ENCODE data around the gene WDR18.

WDR18 gene

GRCh38 chr19:958967-959855 lies 24.9 kb upstream of the WDR18 start:
- intact Hi-C loops (cut with DNase I; ENCODE audit: low total_unique reads), result no loop called here

DNA sequence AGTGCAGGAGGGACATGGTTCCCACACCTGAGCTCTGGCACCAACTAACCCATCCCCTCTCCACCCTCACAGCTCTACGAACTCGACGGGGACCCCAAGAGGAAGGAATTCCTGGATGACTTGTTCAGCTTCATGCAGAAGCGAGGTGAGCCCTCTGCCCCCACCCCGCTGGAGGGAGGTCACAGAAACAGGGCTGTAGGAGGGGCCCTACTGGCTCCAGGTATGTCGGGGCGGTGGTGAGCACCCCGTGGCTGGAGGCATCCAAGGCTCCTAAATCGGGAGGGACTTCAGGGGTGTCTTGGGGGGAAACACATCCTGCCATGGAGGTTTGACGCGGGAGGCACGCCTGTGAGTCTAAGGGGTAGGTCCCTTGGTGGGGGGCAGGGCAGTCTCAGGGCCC lies 24.1 kb upstream of the WDR18 start:
- TF ChIP-seq, protein P1, sequence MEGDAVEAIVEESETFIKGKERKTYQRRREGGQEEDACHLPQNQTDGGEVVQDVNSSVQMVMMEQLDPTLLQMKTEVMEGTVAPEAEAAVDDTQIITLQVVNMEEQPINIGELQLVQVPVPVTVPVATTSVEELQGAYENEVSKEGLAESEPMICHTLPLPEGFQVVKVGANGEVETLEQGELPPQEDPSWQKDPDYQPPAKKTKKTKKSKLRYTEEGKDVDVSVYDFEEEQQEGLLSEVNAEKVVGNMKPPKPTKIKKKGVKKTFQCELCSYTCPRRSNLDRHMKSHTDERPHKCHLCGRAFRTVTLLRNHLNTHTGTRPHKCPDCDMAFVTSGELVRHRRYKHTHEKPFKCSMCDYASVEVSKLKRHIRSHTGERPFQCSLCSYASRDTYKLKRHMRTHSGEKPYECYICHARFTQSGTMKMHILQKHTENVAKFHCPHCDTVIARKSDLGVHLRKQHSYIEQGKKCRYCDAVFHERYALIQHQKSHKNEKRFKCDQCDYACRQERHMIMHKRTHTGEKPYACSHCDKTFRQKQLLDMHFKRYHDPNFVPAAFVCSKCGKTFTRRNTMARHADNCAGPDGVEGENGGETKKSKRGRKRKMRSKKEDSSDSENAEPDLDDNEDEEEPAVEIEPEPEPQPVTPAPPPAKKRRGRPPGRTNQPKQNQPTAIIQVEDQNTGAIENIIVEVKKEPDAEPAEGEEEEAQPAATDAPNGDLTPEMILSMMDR (IDR thresholded peaks at IDR 0.05), result no peak
- H3K27me3 ChIP-seq, result peaks cover 0 to 17% of the 10 kb centered on the region in 2 donors
- no peaks in the 10 kb centered on the region for H3K4me1 ChIP-seq
- no peak overlapping the region for H3K4me3 ChIP-seq
- H3K36me3 ChIP-seq, result peaks cover 0 to 12% (median 9%) of the 10 kb centered on the region in 3 donors
- intact Hi-C loops (cut with DNase I; ENCODE audit: low total_unique reads), result no loop called here
- no peak overlapping the region for H3K27ac ChIP-seq
- H3K9me3 ChIP-seq, result no peaks in the 10 kb centered on the region
- DNase-seq, result no peak

More at GRCh38 chr19:958967-959855, 24.9 kb upstream of the WDR18 start:
- H3K27me3 ChIP-seq, result peaks cover 0 to 26% of the 10 kb centered on the region in 2 donors
- no peak overlapping the region for H3K27ac ChIP-seq
- H3K4me3 ChIP-seq, result no peak overlapping the region
- DNase-seq, result no peak
- TF ChIP-seq, protein P1 (IDR thresholded peaks at IDR 0.05), result no peak
- peaks cover 0 to 4% (median under 1%) of the 10 kb centered on the region in 3 donors for H3K36me3 ChIP-seq
- no peaks in the 10 kb centered on the region for H3K4me1 ChIP-seq
- H3K9me3 ChIP-seq, result no peaks in the 10 kb centered on the region

- intact Hi-C loops (cut with DNase I; ENCODE audit: low total_unique reads), result no loop called here
Measured at GRCh38 chr19:960601-960938, 23.6 kb upstream of the WDR18 start.

GRCh38 chr19:961866-962620 lies 22.1 kb upstream of the WDR18 start:
- intact Hi-C loops (cut with DNase I; ENCODE audit: low total_unique reads), result no loop called here
- TF ChIP-seq, protein P1 (IDR thresholded peaks at IDR 0.05), result no peak
- peaks cover 0 to 28% (median 18%) of the 10 kb centered on the region in 3 donors for H3K36me3 ChIP-seq

More at GRCh38 chr19:960601-960938, 23.6 kb upstream of the WDR18 start:
- DNase-seq, result no peak
- H3K9me3 ChIP-seq, result no peaks in the 10 kb centered on the region
- TF ChIP-seq, protein P1 (IDR thresholded peaks at IDR 0.05), result no peak
- H3K27ac ChIP-seq, result no peak overlapping the region
- no peak overlapping the region for H3K4me3 ChIP-seq
- peaks cover 0 to 17% (median 11%) of the 10 kb centered on the region in 3 donors for H3K36me3 ChIP-seq
- peaks cover 0 to 12% of the 10 kb centered on the region in 2 donors for H3K27me3 ChIP-seq
- no peaks in the 10 kb centered on the region for H3K4me1 ChIP-seq

GRCh38 chr19:962683-963400 lies 21.3 kb upstream of the WDR18 start:
- H3K27ac ChIP-seq, result no peak overlapping the region
- intact Hi-C loops (cut with DNase I; ENCODE audit: low total_unique reads), result no loop called here
- peaks cover 0 to 3% of the 10 kb centered on the region in 2 donors for H3K27me3 ChIP-seq
- no peak overlapping the region for H3K4me3 ChIP-seq
- no peaks in the 10 kb centered on the region for H3K9me3 ChIP-seq
- TF ChIP-seq, protein P1 (IDR thresholded peaks at IDR 0.05), result no peak
- peaks cover 0 to 33% (median 25%) of the 10 kb centered on the region in 3 donors for H3K36me3 ChIP-seq
- DNase-seq, result no peak
- H3K4me1 ChIP-seq, result no peaks in the 10 kb centered on the region

More at GRCh38 chr19:961866-962620, 22.1 kb upstream of the WDR18 start:
- no peak overlapping the region for H3K4me3 ChIP-seq
- no peak for DNase-seq
- no peaks in the 10 kb centered on the region for H3K4me1 ChIP-seq
- H3K9me3 ChIP-seq, result no peaks in the 10 kb centered on the region
- H3K27ac ChIP-seq, result no peak overlapping the region
- peaks cover 0 to 3% of the 10 kb centered on the region in 2 donors for H3K27me3 ChIP-seq
